HG03565 (cell line): Measurements from ENCODE around the gene ODC1.

Experiments
- ATAC-seq: cut with Tn5 transposase; IDR thresholded peaks from one replicate; pipeline ENCODE4 v1.9.1; 2021; ENCODE audit warnings: mild to moderate bottlenecking, moderate library complexity; ENCODE audit not compliant: unreplicated experiment

ODC1 gene

DNA sequence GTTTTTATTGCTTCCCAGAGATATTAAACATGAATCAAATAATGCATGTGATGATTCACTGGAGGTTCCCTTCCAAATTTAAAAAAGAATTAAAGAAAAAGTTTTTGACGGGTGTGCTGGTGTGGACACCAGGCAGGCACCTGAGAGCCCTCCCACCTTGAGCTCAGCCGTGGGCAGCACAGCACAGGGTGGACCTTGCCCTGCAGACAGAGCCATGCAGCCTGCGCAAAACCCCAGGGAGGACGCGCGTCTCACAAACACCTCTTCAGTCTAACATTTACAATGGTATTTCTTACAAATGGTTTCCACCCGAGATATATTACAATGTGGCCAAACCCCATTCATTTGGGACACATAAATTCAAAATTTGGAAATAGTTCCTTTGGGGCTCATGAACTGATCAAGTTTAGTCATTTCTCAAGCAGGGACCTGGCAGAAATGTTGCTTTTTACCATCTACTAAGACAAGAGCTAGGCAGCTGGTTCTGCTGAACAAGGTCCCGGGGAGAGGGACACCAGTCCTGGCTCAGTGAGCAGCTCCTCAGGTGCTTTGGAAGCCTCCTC is 45.4 kb downstream of the ODC1 start:
- ATAC-seq, result no peak

DNA sequence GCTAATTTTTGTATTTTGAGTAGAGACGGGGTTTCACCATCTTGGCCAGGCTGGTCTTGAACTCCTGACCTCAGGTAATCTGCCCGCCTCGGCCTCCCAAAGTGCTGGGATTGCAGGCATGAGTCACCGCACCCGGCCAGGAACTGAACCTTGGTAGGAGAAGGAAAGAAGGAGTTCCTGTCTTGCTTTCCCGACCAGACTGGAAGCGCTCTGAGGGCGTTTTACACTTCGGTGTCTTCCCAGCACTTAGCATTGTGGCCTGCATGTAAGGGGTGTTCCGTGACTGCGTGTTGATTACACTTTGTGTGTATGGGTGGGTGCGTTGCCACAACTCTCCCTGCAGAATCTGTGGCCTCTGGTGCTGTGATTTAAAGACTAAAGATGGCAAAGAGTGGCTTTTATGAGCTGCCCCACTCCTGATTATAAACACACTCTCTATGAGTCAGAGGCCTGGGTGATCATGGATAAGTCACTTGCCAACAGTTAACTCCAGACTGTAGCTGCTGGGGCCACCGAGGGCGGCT is 46.0 kb downstream of the ODC1 start:
- ATAC-seq, result no peak

DNA sequence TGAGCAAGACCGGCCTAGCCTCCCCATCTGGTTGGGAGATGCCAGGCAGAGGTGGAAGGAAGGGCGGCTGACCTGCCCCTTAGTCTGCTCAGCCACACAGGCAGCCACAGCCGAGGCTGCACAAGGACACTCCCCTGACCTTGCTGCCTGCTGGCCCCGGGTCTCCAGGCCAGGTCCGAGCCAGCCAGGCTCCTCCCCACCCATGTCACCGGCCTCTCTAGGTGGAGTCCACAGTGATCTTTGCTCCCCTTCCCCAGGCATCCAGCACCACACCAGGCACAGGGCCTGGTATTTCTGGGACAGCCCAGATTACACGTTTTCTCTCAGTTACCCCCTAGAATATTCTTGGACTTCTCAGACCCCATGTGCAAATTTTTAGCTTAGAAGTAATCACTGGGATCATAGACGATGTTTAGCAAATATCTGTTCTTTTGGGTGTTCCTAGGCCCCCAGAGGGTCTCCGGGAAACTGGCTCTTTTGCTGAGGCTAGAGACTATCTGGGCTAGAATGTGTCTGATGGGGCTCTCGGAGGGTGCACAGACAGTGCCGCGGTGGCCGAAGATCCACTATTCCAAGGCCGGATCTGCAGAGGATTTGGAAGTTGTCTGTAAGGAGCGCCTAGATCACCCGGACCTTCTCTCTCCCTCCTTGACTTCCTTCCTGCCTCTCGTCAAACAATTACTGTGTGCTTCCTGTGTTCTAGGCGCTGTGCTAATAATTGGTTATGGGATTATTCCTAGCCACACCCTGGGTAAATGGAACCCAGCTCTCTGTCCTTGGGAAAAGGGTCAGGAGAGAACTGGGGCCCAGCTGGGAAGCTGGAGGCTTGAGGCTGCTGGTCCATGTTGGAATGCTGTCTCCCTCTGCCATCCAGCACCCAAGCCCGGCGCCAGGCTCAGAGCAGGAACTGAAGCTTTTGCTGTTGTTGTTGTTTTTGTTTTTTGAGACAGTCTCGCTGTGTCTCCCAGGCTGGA is 46.9 kb downstream of the ODC1 start:
- ATAC-seq, result no peak

- ATAC-seq, result no peak
Measured at GRCh38 chr2:10400568-10400977, 47.6 kb downstream of the ODC1 start.

DNA sequence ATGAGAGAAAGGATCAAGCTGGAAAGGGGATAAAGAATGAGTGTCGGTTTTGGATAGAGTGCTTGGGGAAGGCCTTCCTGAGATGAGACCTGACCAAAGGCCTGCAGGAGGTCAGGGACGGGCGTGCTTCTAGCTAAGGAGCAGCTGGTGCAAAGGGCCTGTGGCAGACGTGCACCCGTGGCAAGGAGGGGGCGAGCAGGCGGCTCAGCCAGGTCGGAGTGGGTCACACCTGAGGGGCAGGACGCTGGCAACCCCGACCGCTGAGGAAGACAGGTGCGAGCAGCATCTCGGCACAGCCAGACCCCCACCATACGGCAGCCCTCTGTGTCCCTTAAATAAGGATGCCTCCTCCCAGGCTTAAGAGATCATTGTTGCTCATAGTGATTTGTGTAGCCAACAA is 48.1 kb downstream of the ODC1 start:
- no peak for ATAC-seq

DNA sequence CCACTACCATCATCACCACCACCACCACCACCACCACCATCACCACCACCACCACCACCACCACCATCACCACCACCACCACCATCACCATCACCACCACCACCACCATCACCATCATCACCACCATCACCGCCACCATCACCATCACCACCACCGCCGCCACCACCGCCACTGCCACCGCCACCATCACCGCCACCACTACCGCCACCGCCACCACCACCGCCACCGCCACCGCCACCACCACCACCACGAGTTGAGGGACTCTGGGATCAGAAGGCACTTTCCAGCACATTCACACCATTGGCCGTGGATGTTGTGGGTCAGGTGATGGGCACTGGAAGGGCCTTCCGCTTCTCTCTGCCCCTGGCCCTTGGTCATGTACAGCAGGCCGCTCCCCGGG is 48.8 kb downstream of the ODC1 start:
- no peak for ATAC-seq

- no peak for ATAC-seq
Measured at GRCh38 chr2:10398496-10398895, 49.6 kb downstream of the ODC1 start.

GRCh38 chr2:10397878-10398277 is 50.2 kb downstream of the ODC1 start:
- no peak for ATAC-seq

GRCh38 chr2:10397297-10397875 is 50.7 kb downstream of the ODC1 start:
- no peak for ATAC-seq

DNA sequence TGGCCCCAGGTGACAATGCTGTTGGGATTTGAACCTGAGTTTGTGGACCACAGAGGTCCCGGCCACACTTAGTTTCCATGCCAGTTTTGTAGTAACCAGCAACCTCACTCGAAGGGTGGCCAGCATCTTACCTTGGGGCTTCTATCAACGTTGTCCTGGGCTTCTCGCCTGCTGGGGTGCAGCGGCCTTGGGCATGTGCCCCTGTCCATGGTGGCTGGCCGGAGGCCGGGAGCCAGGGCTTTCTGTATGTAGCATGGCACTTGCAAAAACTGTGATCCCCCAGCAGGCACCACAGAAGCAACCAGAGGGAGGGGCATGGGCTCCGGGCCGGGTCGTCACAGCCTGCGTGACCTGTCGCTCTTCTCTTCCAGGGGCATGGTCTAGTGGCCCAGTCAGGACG is 51.7 kb downstream of the ODC1 start:
- ATAC-seq, result no peak

DNA sequence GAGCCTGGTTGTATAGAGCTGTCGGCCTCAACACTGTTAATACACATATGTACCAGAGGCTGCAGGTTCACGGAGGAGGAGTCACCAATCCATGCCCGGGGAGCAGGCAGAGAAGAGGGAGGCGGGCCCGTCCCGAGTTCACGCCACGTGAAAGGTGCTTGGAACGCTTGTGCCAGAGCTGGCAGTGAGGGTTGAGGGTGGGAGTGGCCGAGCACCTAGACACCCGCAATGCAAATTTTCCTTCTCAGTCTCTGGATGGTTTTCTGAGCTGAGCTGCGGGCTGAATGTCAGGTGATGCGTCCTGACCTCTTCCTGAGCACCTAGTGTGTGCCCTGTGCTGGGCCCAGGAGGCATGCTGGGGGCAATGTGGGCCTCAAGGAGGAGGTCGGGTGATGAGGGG is 52.2 kb downstream of the ODC1 start:
- ATAC-seq, result no peak

DNA sequence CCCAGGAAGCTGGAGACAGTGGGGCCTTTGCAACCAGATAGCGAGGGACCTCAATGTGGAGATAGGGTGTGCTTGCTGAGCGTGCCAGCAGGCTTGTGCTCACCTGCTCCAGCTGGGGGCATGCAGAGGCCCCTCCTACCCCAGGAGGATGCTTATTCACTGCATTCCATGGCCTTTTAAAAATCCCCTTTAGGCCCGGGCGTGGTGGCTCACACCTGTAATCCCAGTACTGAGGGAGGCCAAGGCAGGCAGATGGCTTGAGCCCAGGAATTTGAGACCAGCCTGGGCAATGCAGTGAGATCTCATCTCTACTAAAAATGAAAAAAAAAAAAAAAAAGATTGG is 54.5 kb downstream of the ODC1 start:
- ATAC-seq, result no peak

DNA sequence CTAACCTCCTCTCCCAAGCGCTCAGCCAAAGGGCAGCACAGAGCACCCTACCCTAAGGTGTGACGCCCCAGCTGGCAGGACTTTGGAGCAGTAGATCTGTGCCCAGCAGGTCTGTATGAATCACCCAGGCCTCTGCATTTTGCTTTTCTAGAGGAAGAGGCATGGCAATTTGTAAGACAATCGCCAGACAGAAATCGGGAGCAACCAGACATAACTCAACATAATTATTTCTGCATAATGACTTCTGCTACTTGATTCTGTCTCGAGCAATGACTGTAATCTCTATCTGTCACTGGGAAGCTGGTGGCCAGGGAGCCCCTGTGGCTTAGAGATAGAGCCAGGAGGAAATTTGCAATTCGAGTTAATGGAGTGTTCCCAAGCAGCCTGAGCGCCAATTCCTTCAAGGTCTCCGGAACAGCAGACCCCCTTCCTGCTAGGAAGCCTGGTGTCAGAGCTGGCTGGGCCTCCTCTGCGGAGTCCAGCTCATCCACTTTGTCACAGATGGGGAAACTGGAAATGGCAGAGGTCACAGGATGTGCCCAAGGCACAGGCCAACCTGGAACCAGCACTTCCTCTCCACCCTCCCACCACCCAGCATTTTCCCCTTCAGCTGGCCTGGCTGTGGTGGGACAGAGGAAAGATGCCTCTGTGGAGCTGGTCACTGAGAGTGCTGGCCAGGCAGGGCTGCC is 55.0 kb downstream of the ODC1 start:
- ATAC-seq, result no peak

DNA sequence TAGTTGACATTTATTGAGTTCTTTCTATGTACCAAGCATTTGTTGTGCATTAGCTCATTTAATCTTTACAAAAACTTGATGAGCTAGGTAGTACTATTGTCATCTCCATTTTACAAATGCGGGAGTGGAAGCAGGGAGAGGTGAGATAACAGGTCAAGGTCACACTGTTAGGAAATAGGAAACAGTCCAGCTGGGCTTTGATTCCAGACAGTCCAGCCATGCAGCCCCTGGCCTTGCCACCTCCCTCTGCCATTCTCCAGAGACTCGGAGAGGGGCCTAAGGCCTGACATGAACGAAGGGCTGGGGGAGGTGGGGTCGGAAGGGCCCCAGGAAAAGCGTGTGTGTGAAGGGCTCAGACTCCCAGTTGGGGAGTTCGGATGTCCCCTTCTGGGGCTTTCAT is 55.6 kb downstream of the ODC1 start:
- ATAC-seq, result no peak

DNA sequence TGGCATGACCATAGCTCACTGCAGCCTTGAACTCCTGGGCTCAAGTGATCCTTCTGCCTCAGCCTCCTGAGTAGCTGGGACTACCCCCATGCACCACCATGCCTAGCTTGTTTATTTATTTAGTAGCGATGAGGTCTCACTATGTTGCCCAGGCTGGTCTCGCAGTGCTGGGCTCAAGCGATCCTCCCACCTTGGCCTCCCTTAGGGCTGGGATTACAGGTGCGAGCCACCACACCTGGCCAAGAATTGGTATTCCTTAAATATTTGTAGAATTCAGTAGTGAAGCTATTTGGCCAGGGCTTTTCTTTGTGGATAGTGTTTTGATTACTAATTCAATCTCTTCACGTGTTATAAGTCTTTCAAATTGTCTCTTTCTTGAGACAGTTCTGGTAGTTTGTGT is 56.0 kb downstream of the ODC1 start:
- no peak for ATAC-seq

DNA sequence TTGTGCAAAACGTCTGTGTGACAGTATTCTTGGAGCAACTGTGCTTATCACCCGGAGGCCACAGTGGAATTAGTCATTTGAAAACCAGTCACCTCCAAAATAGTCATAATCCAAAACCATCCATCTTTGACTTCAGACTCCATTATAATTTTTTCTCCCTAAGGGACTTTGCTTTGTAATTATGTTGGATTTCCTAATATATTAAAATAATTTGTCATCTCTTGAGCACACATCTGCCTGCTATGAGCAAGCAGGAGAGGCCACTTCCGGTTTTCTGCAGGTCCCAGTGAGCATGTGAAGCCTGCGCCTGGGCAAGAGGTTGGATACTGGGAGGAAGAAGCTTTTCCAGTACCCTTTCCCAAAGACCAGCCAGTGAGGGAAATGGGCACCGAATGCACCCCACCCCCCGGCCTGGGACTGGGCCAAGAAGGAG is 57.7 kb downstream of the ODC1 start:
- ATAC-seq, result no peak
